GM18508 (cell line): ENCODE results near the gene DCHS2.

Experiments used
- ATAC-seq: cut with Tn5 transposase; IDR thresholded peaks from one replicate; pipeline ENCODE4 v1.9.1; 2021; ENCODE audit warnings: moderate number of reproducible peaks; ENCODE audit not compliant: insufficient read depth, unreplicated experiment

The DCHS2 gene

GRCh38 chr4:154407443-154407842 lies 84.2 kb downstream of the DCHS2 start:
- no peak for ATAC-seq

DNA sequence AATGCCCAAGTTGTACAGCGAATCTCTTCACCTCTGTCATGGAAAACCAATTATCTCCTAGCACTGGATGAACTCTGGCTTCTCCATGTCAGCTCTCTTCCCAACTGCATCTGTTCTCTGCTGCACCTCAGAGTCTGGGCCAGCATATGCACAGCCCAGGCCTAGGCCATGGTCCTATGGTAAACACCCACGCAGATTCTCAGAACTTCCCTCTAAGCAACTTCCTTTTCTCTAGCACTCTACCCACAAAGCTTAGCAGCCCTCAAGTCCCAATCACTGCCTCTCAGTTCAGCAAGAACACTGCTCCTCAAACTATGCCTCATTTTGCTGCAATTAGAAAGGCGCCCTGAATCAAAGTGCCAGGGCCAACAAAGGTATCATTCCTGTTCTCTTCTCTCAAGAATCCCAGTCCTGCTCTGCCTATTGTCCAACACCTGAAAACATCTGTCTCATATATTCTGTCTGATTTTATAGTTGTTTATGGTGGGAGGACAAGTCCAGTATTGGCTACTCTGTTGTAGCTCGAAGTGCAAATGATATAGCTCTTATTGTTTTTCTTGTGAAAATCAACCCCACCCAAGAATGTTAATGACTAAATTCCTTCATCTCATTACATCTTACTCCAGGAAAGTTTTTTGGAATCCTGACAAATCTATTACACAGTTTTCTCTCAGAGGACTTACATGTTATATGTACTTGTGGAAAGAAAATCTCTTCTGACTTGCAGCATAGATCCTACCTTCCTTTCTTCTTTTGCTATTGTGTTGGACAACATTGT lies 85.4 kb downstream of the DCHS2 start:
- ATAC-seq = peak; percentile 82

DNA sequence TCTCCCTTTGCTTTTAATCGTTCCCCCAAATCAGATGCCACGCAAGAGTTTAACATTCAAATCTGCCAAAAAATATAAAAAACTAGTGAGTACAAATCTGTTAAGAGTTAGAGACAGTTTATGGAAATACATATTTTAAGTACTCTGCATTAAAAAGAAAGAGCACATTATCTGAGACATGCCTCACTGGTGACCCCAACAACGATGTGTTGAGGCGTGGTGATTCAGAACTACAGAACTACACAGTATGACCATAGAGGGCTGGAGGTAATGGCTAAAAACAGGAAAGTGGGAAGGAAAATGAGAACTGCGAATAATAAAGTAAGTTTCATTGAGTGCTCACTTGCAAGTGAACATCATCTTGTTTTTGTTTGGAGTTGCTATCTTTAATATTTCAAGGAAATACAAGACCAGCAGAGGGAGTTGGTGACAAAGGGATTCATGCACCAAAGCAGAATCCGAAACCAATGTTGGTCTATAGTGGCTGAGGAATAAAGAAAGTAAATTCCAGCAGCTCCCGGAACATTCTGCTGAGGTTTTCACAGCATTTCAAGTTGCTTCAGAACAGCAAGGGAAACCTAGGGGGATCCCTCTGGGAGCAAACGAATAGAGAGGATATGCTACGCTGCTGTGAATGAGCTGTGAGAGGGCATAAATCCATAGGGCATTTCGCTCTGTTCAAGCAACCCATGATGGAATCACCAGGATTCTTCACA lies 92.2 kb downstream of the DCHS2 start:
- no peak for ATAC-seq

DNA sequence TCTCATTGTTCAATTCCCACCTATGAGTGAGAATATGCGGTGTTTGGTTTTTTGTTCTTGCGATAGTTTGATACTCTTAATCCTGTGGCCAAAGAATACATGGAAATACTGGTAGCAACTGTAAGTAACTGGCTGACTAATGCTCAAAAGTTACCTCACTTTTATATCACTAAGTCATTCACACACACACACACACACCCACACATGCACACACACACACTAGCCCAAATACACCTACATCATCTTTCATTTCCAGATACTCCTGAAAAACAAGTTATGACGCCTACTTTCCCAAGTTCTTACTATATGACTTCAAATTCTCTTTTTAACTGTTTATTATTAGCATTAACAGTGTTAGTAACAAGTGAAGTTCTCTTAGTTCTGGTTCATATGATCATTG lies 101.3 kb downstream of the DCHS2 start:
- no peak for ATAC-seq

DNA sequence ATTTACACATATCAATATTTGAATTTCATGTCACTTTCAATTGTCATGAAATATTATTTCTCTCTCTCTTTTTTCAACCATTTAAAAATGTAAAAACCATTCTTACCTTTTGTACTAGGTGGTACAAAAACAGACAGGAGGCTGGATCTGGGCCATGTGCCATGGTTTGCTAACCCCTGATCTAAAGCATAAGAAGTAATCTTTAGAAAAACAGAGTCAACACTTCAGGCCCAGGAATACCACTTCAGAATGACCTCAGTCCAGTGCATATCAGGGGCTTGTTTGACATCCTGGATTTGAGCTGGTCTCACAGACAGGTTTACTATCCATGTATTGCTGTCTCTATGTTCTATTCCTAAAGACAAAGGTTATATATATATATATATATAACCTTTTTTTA lies 102.5 kb downstream of the DCHS2 start:
- no peak for ATAC-seq

DNA sequence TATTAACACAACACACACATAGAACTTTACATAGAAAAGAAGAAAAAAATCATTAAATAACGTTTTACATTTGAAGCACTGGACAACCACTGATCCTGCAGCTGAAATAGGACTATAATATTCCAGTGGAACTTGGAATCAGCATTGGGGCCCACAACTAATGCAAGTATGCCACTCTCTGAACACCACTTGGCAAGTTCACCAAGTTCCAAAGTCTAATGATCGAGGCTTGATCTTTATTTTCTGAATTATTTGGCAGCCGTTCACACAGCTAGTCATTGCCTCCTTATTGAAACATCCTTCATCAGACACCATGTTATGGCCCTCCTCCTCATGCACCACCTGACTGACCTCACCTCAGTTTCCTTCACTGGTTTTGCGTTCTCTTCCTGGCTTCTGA lies 107.6 kb downstream of the DCHS2 start:
- ATAC-seq = no peak

GRCh38 chr4:154376486-154376885 lies 115.1 kb downstream of the DCHS2 start:
- no peak for ATAC-seq

DNA sequence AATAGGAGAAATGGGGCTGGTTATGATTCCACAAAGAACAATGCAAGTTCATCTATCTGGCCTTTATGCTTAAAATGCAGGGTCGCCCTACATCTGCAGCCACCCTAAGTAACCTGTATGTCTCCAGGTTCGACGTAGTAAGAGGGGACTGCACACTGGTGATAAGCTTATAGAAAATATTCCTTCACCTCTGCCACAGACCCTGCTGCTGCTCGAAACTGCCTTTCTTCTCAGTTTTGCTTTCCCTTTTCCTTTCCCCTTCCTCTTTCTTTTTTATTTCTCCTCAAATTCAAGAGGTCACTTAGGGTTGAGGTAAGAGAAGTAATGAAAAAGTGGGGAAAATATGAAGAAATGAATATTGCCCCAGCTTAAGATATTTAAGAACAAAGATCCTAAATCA lies 123.5 kb downstream of the DCHS2 start:
- no peak for ATAC-seq

DNA sequence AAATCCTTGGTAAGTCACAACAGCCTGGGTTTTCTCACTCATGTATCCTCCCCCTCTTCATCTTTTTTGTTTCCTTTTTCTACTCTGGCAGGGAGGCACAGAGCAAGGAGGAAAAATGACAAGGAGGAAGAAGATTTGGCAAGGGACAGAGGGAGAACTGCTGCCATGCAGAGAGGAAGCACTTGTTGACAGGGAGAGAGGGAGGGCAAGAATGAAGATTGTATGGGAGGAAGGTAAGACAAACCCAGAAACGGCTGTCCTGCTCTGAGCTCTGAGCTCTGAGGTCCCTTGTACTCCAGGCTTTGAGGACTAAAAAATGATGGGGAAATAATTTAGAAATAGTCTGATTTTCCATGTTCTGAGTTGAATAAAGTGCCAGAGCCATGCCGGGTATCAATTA lies 123.9 kb downstream of the DCHS2 start:
- no peak for ATAC-seq

DNA sequence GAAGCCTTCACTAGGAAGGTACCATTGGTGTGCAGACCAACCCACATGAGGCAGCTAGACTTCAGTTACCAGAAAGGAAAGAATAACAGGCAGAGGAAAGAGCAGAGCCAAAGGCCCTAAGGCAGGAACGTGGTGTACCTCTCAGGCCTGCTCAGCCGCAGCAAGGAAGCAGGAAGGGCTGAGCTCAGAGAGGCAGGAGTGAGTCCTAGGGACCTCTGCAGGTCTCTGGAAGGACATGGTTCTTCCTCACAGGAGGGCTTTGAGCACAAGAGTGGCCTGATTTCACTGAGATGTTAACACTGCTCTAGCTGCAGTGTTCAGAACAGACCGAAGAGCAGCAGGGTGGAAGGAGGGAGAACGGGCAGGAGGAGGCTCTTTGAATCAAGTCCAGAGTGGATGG lies 124.6 kb downstream of the DCHS2 start:
- ATAC-seq = no peak

DNA sequence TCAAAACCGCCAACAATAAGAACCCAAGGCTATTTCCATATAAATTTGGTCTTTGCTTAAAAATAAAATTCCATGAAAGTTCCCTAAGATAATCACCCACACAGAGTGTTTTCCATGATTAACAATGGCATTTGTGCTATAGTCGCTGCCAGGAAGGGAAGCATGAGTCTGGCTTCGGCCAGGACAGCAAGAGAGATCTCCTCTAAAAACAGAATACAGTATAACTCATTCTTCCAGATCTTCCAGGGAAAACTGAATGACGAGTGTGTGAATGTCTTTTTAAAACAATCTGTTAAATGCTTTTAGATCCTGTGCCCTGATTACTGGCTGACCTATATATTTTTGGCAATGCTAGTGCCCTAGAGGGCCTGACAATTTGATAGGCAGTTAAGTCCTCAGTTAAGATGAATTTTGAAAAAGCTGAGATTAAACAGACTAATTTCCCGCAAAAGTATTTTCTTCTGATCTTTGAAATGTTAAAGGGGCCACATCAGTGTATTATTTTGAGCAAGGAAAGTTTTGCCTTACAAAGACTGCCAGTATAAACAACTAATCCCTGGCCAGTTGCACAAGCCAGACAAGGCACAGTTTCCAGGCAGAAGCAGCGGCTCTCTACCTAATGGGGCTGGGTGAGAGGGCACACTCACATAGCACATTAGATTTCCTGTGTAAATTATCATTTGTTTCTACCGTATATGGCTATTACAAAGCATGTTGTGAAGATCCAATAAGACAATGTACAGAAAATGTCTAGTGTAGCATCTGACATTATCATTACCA lies 127.3 kb downstream of the DCHS2 start:
- ATAC-seq = no peak

GRCh38 chr4:154361450-154361849 lies 130.1 kb downstream of the DCHS2 start:
- no peak for ATAC-seq

DNA sequence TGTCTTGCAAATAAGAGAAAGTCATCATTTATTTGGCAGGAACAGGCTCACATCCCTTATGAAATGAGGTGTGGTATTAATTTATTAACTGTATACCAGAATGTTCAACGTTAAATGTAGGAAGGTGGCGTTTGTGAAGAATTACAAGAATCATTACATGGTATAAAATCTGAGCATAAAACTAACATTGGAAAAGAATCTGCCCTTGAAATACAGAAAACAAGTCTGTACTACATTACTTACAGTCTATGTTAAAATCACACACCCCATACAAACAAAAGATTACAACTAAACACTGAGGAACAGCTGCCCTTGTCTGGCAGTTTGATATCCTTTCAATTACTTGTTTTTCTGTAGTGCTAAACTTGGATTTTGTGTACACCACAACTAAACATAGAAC lies 131.1 kb downstream of the DCHS2 start:
- no peak for ATAC-seq

DNA sequence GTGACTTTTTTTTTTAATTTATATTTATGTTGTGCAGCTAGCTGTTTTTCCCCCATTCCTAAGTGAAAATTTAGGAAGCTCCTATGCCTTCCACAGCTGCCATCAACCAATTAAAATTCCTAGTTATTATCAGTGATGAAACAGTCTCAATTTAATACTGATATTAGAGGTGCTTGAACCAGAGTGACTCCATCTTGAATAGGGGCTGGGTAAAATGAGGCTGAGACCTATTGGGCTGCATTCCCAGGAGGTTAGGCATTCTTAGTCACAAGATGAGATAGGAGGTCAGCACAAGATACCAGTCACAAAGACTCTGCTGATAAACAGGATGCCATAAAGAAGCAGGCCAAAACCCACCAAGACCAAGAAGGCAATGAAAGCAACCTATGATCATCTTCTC lies 136.7 kb downstream of the DCHS2 start:
- no peak for ATAC-seq

GRCh38 chr4:154349829-154350228 lies 141.8 kb downstream of the DCHS2 start:
- no peak for ATAC-seq

DNA sequence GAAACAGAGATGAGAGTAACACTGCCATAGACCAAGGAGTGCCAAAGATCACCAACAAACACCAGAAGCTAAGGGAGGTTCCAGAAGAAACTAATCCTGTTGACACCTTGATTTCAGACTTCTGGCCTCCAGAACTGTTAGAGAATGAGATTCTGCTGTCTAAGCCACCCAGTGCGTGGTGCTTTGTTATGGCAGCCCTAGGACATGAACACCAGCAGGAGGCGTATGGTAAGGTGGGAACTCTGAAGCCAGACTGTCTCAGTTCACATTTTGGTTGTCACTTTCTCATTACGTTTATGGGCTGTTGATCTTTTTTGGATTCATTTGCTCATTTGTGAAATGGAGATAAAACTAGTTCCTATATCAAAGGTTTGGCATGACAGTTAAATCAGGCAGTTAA lies 142.9 kb downstream of the DCHS2 start:
- no peak for ATAC-seq

GRCh38 chr4:154345359-154345758 lies 146.2 kb downstream of the DCHS2 start:
- no peak for ATAC-seq

- ATAC-seq = peak; percentile 61
These were observed 146.9 kb downstream of the DCHS2 start for GRCh38 chr4:154344686-154345085.

DNA sequence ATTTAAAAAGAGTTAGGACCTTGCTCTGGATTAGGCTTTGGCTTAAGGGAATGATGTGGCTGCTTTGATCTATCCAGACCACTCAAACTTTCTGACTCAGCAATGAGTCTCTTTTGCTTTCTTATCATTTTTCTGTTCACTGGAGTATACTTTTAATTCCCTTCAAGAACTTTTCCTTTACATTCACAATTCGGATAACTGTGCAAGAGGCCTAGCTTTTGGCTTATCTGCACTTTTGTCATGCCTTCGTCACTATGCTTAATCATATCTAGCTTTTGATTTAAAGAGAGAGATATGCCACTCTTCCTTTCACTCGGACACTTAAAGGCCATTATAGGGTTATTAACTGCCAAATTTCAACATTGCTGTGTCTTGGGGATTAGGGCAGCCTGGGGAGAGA lies 147.9 kb downstream of the DCHS2 start:
- no peak for ATAC-seq

GRCh38 chr4:154341448-154341847 lies 150.2 kb downstream of the DCHS2 start:
- ATAC-seq = no peak

DNA sequence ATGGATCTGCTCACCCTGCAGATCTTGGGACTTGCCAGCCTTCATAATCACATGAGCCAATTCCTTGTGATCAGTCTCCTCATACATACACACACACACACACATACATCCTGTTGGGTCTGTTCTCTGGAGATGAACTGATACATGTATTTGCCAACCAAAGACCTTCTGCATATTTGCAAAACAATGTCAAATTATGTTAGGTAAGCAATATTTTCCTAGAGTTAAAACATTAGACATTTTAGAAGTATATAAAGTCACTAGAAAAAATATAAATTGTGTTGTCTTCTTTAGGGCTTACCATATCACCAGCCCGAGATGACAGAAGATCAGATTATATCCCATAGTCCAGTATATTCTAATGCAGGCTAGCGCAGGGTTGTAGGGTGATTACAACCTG lies 156.0 kb downstream of the DCHS2 start:
- ATAC-seq = no peak
